ENCODE results near the gene CCDC78.

GRCh38 chr16:674214-674881 is 51.9 kb downstream of the CCDC78 start:
- TF ChIP-seq CTCF (IDR thresholded peaks at IDR 0.05; ENCODE audit: insufficient read depth, low read length, poor library complexity, severe bottlenecking) (no peak), EZH2phosphoT487 (conservative IDR thresholded peaks at IDR 0.05; ENCODE audit: low read length) (no peak)
